Measurements from ENCODE around the gene TSC22D2.

The TSC22D2 gene

DNA sequence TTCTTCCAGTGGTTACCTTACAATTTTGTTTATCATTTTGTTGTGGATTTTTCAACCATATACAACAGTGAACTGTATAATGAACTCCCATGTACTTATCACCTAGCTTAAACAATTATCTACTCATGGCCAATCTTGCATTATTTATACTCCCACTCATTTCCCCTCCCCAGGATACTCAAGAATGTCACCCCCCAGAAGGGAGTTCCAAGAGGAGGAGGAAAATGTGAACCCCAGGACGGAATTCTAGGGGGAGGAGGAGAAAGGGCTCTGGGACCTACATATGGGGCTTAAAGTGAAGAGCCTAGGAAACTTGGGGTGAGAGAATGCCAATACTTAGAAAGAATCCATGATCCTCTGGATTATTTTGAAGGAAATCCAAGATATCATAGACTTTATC lies 59.3 kb downstream of the TSC22D2 start:
- H3K4me3 ChIP-seq (ENCODE audit: low read length) = no peak overlapping the region
- TF ChIP-seq, protein P1, sequence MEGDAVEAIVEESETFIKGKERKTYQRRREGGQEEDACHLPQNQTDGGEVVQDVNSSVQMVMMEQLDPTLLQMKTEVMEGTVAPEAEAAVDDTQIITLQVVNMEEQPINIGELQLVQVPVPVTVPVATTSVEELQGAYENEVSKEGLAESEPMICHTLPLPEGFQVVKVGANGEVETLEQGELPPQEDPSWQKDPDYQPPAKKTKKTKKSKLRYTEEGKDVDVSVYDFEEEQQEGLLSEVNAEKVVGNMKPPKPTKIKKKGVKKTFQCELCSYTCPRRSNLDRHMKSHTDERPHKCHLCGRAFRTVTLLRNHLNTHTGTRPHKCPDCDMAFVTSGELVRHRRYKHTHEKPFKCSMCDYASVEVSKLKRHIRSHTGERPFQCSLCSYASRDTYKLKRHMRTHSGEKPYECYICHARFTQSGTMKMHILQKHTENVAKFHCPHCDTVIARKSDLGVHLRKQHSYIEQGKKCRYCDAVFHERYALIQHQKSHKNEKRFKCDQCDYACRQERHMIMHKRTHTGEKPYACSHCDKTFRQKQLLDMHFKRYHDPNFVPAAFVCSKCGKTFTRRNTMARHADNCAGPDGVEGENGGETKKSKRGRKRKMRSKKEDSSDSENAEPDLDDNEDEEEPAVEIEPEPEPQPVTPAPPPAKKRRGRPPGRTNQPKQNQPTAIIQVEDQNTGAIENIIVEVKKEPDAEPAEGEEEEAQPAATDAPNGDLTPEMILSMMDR (IDR thresholded peaks at IDR 0.05; ENCODE audit: low read depth, low read length, poor library complexity, severe bottlenecking) = no peak
- H3K27ac ChIP-seq (ENCODE audit: low read depth, low read length) = no peak overlapping the region
- no peaks in the 10 kb centered on the region for H3K4me1 ChIP-seq (ENCODE audit: control insufficient read depth, low read length)
- H3K36me3 ChIP-seq (ENCODE audit: control insufficient read depth, low read length) = no peaks in the 10 kb centered on the region
- H3K79me2 ChIP-seq (ENCODE audit: control insufficient read depth, low read length) = no peaks in the 10 kb centered on the region
- H3K9me3 ChIP-seq (ENCODE audit: control insufficient read depth, insufficient read depth, low read length) = no peaks in the 10 kb centered on the region
- no peaks in the 10 kb centered on the region for H3K9me2 ChIP-seq (replicated peaks; ENCODE audit: control insufficient read depth, low read length)
- no peaks in the 10 kb centered on the region for H3K27me3 ChIP-seq (ENCODE audit: control insufficient read depth, low read length)
- no peaks in the 10 kb centered on the region for H3F3A ChIP-seq (ENCODE audit: control insufficient read depth, insufficient read depth)
- H4K20me1 ChIP-seq (ENCODE audit: control insufficient read depth, insufficient read depth, low read depth, low read length) = no peaks in the 10 kb centered on the region
- H3K4me2 ChIP-seq (ENCODE audit: low read length) = no peak overlapping the region

DNA sequence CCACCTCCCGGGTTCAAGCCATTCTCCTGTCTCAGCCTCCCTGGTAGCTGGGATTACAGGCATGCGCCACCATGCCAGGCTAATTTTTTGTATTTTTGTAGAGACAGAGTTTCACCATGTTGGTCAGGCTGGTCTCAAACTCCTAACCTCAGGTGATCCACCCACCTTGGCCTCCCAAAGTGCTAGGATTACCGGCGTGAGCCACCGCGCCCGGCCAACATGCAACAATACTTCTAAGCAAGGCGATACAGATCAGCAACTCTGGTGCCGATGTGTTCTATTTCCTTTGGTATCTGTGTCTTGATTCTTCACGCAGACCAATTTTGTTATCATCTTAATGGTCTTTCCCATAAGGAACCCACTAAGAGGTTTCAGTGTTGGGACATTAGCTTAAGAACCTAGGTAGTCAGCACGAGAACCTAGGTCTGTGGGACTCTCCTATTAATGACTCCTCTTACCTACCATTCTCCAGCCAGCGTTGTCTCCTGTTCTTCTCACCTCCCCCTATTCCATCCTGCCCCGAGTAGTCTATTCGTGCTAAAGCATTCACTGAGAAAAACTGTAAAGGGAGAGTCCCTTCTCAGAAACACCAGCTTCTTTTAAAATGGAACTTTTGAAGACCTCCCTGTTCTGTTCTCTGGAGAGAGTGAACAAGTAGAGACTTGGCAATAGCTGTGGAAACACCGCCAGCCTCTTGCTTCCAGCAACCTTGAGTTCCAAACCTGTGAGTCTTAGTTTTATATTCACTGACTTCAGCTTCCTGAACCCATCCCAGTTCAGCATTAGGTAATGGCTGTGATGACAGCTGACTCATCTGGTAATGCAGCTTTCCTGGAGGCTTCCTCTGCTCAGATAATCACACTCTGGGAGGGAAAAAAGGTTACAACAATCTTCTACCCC lies 61.2 kb downstream of the TSC22D2 start:
- Histone ChIP-seq H3K4me1 (ENCODE audit: control insufficient read depth, low read length) (no peaks in the 10 kb centered on the region), H3K79me2 (ENCODE audit: control insufficient read depth, low read length) (no peaks in the 10 kb centered on the region), H3K27ac (ENCODE audit: low read depth, low read length) (no peak overlapping the region), H3K27me3 (ENCODE audit: control insufficient read depth, low read length) (no peaks in the 10 kb centered on the region), H3K36me3 (ENCODE audit: control insufficient read depth, low read length) (no peaks in the 10 kb centered on the region), H3K4me2 (ENCODE audit: low read length) (no peak overlapping the region), H3K9me3 (ENCODE audit: control insufficient read depth, insufficient read depth, low read length) (no peaks in the 10 kb centered on the region), H3F3A (ENCODE audit: control insufficient read depth, insufficient read depth) (no peaks in the 10 kb centered on the region), H4K20me1 (ENCODE audit: control insufficient read depth, insufficient read depth, low read depth, low read length) (no peaks in the 10 kb centered on the region), H3K9me2 (replicated peaks; ENCODE audit: control insufficient read depth, low read length) (no peaks in the 10 kb centered on the region), H3K4me3 (ENCODE audit: low read length) (no peak overlapping the region)
- TF ChIP-seq, protein P1 (IDR thresholded peaks at IDR 0.05; ENCODE audit: low read depth, low read length, poor library complexity, severe bottlenecking) = no peak
- TF ChIP-seq EZH2phosphoT487 (IDR thresholded peaks at IDR 0.05; ENCODE audit: borderline replicate concordance, low read length) = no peak

DNA sequence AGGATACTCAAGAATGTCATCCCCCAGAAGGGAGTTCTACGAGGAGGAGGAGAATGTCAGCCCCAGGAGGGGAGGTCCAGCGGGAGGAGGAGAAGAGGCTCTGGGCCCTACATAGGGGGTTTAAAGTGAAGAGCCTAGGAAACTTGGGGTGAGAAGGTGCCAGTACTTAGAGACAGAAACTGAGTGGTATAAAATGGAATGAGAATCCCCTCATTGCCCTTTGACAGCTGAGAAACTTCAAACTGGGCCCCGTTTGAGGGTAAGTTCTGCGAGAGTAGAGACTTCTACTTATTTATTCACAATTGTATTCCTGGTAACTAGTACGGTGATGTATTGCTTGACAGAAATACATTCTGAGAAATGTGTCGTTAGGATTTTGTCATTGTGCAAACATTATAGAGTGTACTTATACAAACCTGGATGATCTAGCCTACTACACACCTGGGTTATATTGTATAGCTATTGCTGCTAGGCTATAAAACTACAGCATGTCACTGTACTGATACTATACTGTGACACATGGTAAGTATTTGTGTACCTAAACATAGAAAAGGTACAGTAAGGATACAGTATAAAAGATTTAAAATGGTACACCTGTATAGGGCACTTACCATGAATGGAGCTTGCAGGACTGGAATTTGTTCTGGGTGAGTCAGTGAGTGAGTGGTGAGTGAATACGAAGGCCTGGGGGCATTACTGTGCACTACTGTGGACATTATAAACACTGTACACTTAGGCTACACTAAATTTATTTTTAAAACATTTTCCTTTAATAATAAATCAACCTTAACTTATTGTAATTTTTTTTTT lies 62.0 kb downstream of the TSC22D2 start:
- Histone ChIP-seq H3K4me2 (ENCODE audit: low read length) (no peak overlapping the region), H3K36me3 (ENCODE audit: control insufficient read depth, low read length) (no peaks in the 10 kb centered on the region), H3K79me2 (ENCODE audit: control insufficient read depth, low read length) (no peaks in the 10 kb centered on the region), H3K9me3 (ENCODE audit: control insufficient read depth, insufficient read depth, low read length) (no peaks in the 10 kb centered on the region), H3K27me3 (ENCODE audit: control insufficient read depth, low read length) (no peaks in the 10 kb centered on the region), H4K20me1 (ENCODE audit: control insufficient read depth, insufficient read depth, low read depth, low read length) (no peaks in the 10 kb centered on the region), H3K4me3 (ENCODE audit: low read length) (no peak overlapping the region), H3F3A (ENCODE audit: control insufficient read depth, insufficient read depth) (no peaks in the 10 kb centered on the region), H3K9me2 (replicated peaks; ENCODE audit: control insufficient read depth, low read length) (no peaks in the 10 kb centered on the region), H3K4me1 (ENCODE audit: control insufficient read depth, low read length) (no peaks in the 10 kb centered on the region), H3K27ac (ENCODE audit: low read depth, low read length) (no peak overlapping the region)
- TF ChIP-seq, protein P1 (IDR thresholded peaks at IDR 0.05; ENCODE audit: low read depth, low read length, poor library complexity, severe bottlenecking) = no peak
- TF ChIP-seq EZH2phosphoT487 (IDR thresholded peaks at IDR 0.05; ENCODE audit: borderline replicate concordance, low read length) = no peak

Measured in DOHH2 (cell line).